ENCODE measurements around the gene LYG2.
"Not testable (repeated sequence)": the region's sequence is repeated elsewhere in the genome, so short reads cannot be mapped to it uniquely, and the experiment has no call there.

The LYG2 gene

GRCh38 chr2:99255491-99256318 is at the start of gene LYG2:
Gene LYG2 (minus strand): TSS chr2:99255666. CDS start chr2:99254260, 1,406 bp downstream.
- DNase-seq (ENCODE audit: low read depth), result no peak
- H3K4me3 ChIP-seq (ENCODE audit: low read length), result no peak within 1 kb of the TSS
- no peak for TF ChIP-seq CTCF (conservative IDR thresholded peaks at IDR 0.05; ENCODE audit: low read depth, low read length)

GRCh38 chr2:99301097-99301496 is 45.6 kb upstream of the LYG2 start, which contains the start of gene LYG1:
Gene LYG1 (minus strand): TSS chr2:99301197. CDS start chr2:99295670, 5,527 bp downstream.
- not testable (repeated sequence) for DNase-seq (ENCODE audit: low read depth); H3K4me3 ChIP-seq (ENCODE audit: low read length)

- DNase-seq (ENCODE audit: low read depth), result no peak
- no peak overlapping the region for H3K4me3 ChIP-seq (ENCODE audit: low read length)
- no peak for TF ChIP-seq CTCF (conservative IDR thresholded peaks at IDR 0.05; ENCODE audit: low read depth, low read length)
Observed at GRCh38 chr2:99299580-99299979, 44.1 kb upstream of the LYG2 start.

- DNase-seq (ENCODE audit: low read depth), result no peak
- no peak for TF ChIP-seq CTCF (conservative IDR thresholded peaks at IDR 0.05; ENCODE audit: low read depth, low read length)
- H3K4me3 ChIP-seq (ENCODE audit: low read length), result no peak overlapping the region
Observed at GRCh38 chr2:99297994-99298393, 42.5 kb upstream of the LYG2 start.

GRCh38 chr2:99285526-99285925 is 30.1 kb upstream of the LYG2 start:
- H3K4me3 ChIP-seq (ENCODE audit: low read length), result no peak overlapping the region
- peak; percentile 33 for DNase-seq (ENCODE audit: low read depth)
- TF ChIP-seq CTCF (conservative IDR thresholded peaks at IDR 0.05; ENCODE audit: low read depth, low read length), result no peak

GRCh38 chr2:99279969-99280695 is 24.7 kb upstream of the LYG2 start:
- TF ChIP-seq CTCF (conservative IDR thresholded peaks at IDR 0.05; ENCODE audit: low read depth, low read length), result no peak
- H3K4me3 ChIP-seq (ENCODE audit: low read length), result no peak overlapping the region
- DNase-seq (ENCODE audit: low read depth), result no peak

GRCh38 chr2:99278793-99279291 is 23.4 kb upstream of the LYG2 start:
- TF ChIP-seq CTCF (conservative IDR thresholded peaks at IDR 0.05; ENCODE audit: low read depth, low read length), result no peak
- no peak overlapping the region for H3K4me3 ChIP-seq (ENCODE audit: low read length)
- no peak for DNase-seq (ENCODE audit: low read depth)

GRCh38 chr2:99278195-99278765 is 22.8 kb upstream of the LYG2 start:
- not testable (repeated sequence) for H3K4me3 ChIP-seq (ENCODE audit: low read length); DNase-seq (ENCODE audit: low read depth)
